BLaER1 (cell line): Measurements from ENCODE around the gene SLC8A1.

Experiments used
- H3K27ac ChIP-seq: shearing (Covaris generic); formaldehyde crosslinking; 2 replicates; pipeline ENCODE4 v1.8.1; 2022
- H3K27me3 ChIP-seq: shearing (Covaris generic); formaldehyde crosslinking; 2 replicates; pipeline ENCODE4 v1.8.1; 2022
- H3K36me3 ChIP-seq: shearing (Covaris generic); formaldehyde crosslinking; 2 replicates; pipeline ENCODE4 v1.8.1; 2022
- H3K4me1 ChIP-seq: shearing (Covaris generic); formaldehyde crosslinking; 2 replicates; pipeline ENCODE4 v1.8.1; 2022
- H3K4me2 ChIP-seq: shearing (Covaris generic); formaldehyde crosslinking; 2 replicates; pipeline ENCODE4 v1.8.1; 2022
- H3K4me3 ChIP-seq: shearing (Covaris generic); formaldehyde crosslinking; 2 replicates; pipeline ENCODE4 v1.8.1; 2022
- H3K9ac ChIP-seq: shearing (Covaris generic); formaldehyde crosslinking; 2 replicates; pipeline ENCODE4 v1.8.1; 2022
- H3K9me3 ChIP-seq: shearing (Covaris generic); formaldehyde crosslinking; 2 replicates; pipeline ENCODE4 v1.8.1; 2022
- H4K20me1 ChIP-seq: shearing (Covaris generic); formaldehyde crosslinking; 2 replicates; pipeline ENCODE4 v1.8.1; 2022
- Cebpa-rat ChIP-seq: shearing (Covaris generic); IDR thresholded peaks from 2 replicates; pipeline ENCODE4 v1.8.1; 2022

SLC8A1 gene

GRCh38 chr2:40192864-40193669 lies 258.8 kb downstream of the SLC8A1 start:
- Histone ChIP-seq H3K9me3 (no peaks in the 10 kb centered on the region), H3K4me2 (no peak overlapping the region), H3K27me3 (no peaks in the 10 kb centered on the region), H3K36me3 (no peaks in the 10 kb centered on the region; the same call in 1 of the 2 replicates), H4K20me1 (no peaks in the 10 kb centered on the region), H3K9ac (no peak overlapping the region), H3K27ac (no peak overlapping the region), H3K4me1 (no peaks in the 10 kb centered on the region), H3K4me3 (no peak overlapping the region)
- no peak for TF ChIP-seq Cebpa-rat

- TF ChIP-seq Cebpa-rat, result no peak
- H4K20me1 ChIP-seq, result no peaks in the 10 kb centered on the region
- no peaks in the 10 kb centered on the region for H3K9me3 ChIP-seq
- H3K36me3 ChIP-seq, result no peaks in the 10 kb centered on the region; the same call in 1 of the 2 replicates
- H3K4me2 ChIP-seq, result no peak overlapping the region
- no peaks in the 10 kb centered on the region for H3K27me3 ChIP-seq
- H3K4me3 ChIP-seq, result no peak overlapping the region
- no peak overlapping the region for H3K27ac ChIP-seq
- no peaks in the 10 kb centered on the region for H3K4me1 ChIP-seq
- H3K9ac ChIP-seq, result no peak overlapping the region
Observed at GRCh38 chr2:40190457-40190856, 261.4 kb downstream of the SLC8A1 start.

- Histone ChIP-seq H3K27me3 (no peaks in the 10 kb centered on the region), H3K9ac (no peak overlapping the region), H3K4me1 (no peaks in the 10 kb centered on the region), H3K9me3 (peaks cover 5% of the 10 kb centered on the region; the same call in 1 of the 2 replicates), H3K4me2 (no peak overlapping the region), H4K20me1 (no peaks in the 10 kb centered on the region), H3K4me3 (no peak overlapping the region), H3K27ac (no peak overlapping the region), H3K36me3 (no peaks in the 10 kb centered on the region; the same call in 1 of the 2 replicates)
- TF ChIP-seq Cebpa-rat, result no peak
Observed at GRCh38 chr2:40189881-40190280, 262.0 kb downstream of the SLC8A1 start.

- Histone ChIP-seq H3K27me3 (no peaks in the 10 kb centered on the region), H3K36me3 (no peaks in the 10 kb centered on the region), H3K27ac (no peak overlapping the region), H4K20me1 (no peaks in the 10 kb centered on the region), H3K9ac (no peak overlapping the region), H3K4me1 (no peaks in the 10 kb centered on the region), H3K4me2 (no peak overlapping the region), H3K9me3 (peaks cover 5% of the 10 kb centered on the region; the same call in 1 of the 2 replicates), H3K4me3 (no peak overlapping the region)
- TF ChIP-seq Cebpa-rat, result no peak
Observed at GRCh38 chr2:40187054-40187453, 264.8 kb downstream of the SLC8A1 start.

GRCh38 chr2:40184551-40184950 lies 267.3 kb downstream of the SLC8A1 start:
- H3K36me3 ChIP-seq, result no peaks in the 10 kb centered on the region

GRCh38 chr2:40181855-40182254 lies 270.0 kb downstream of the SLC8A1 start:
- Histone ChIP-seq H3K4me2 (no peak overlapping the region), H3K9ac (no peak overlapping the region), H3K4me1 (peaks cover 23% of the 10 kb centered on the region), H3K27ac (no peak overlapping the region), H3K36me3 (peaks cover 9% of the 10 kb centered on the region; the same call in 1 of the 2 replicates), H3K27me3 (no peaks in the 10 kb centered on the region), H4K20me1 (no peaks in the 10 kb centered on the region), H3K4me3 (no peak overlapping the region), H3K9me3 (peaks cover 5% of the 10 kb centered on the region; the same call in 1 of the 2 replicates)
- no peak for TF ChIP-seq Cebpa-rat

More at GRCh38 chr2:40184551-40184950, 267.3 kb downstream of the SLC8A1 start:
- no peak overlapping the region for H3K4me2 ChIP-seq
- TF ChIP-seq Cebpa-rat, result no peak
- H3K27ac ChIP-seq, result no peak overlapping the region
- H3K9me3 ChIP-seq, result peaks cover 5% of the 10 kb centered on the region; the same call in 1 of the 2 replicates
- no peaks in the 10 kb centered on the region for H4K20me1 ChIP-seq
- H3K27me3 ChIP-seq, result no peaks in the 10 kb centered on the region
- H3K4me3 ChIP-seq, result no peak overlapping the region
- H3K9ac ChIP-seq, result no peak overlapping the region
- peaks cover 2% of the 10 kb centered on the region for H3K4me1 ChIP-seq

- Histone ChIP-seq H3K9ac (no peak overlapping the region), H3K27me3 (no peaks in the 10 kb centered on the region), H3K4me1 (peaks cover 23% of the 10 kb centered on the region), H3K27ac (no peak overlapping the region), H3K4me2 (no peak overlapping the region), H3K9me3 (no peaks in the 10 kb centered on the region), H3K36me3 (peaks cover 9% of the 10 kb centered on the region; the same call in 1 of the 2 replicates), H4K20me1 (no peaks in the 10 kb centered on the region), H3K4me3 (no peak overlapping the region)
- no peak for TF ChIP-seq Cebpa-rat
Observed at GRCh38 chr2:40179801-40180200, 272.1 kb downstream of the SLC8A1 start.

GRCh38 chr2:40178971-40179370 lies 272.9 kb downstream of the SLC8A1 start:
- no peak overlapping the region for H3K9ac ChIP-seq
- peaks cover 9% of the 10 kb centered on the region; the same call in 1 of the 2 replicates for H3K36me3 ChIP-seq
- no peaks in the 10 kb centered on the region for H4K20me1 ChIP-seq
- no peaks in the 10 kb centered on the region for H3K27me3 ChIP-seq
- TF ChIP-seq Cebpa-rat, result no peak
- H3K4me3 ChIP-seq, result no peak overlapping the region
- no peaks in the 10 kb centered on the region for H3K9me3 ChIP-seq
- peak overlapping the region; percentile 61 for H3K4me2 ChIP-seq
- H3K27ac ChIP-seq, result no peak overlapping the region
- peaks cover 23% of the 10 kb centered on the region for H3K4me1 ChIP-seq

GRCh38 chr2:40178171-40178778 lies 273.6 kb downstream of the SLC8A1 start:
- H3K4me2 ChIP-seq, result peak overlapping the region; percentile 61

GRCh38 chr2:40177366-40177765 lies 274.5 kb downstream of the SLC8A1 start:
- TF ChIP-seq Cebpa-rat, result no peak
- Histone ChIP-seq H3K4me2 (no peak overlapping the region), H3K4me3 (no peak overlapping the region), H3K4me1 (peaks cover 23% of the 10 kb centered on the region), H3K9me3 (no peaks in the 10 kb centered on the region), H3K9ac (no peak overlapping the region), H3K27ac (no peak overlapping the region), H4K20me1 (no peaks in the 10 kb centered on the region), H3K36me3 (peaks cover 15% of the 10 kb centered on the region; the same call in 1 of the 2 replicates), H3K27me3 (no peaks in the 10 kb centered on the region)

More at GRCh38 chr2:40178171-40178778, 273.6 kb downstream of the SLC8A1 start:
- H3K9ac ChIP-seq, result no peak overlapping the region
- H3K36me3 ChIP-seq, result peaks cover 9% of the 10 kb centered on the region; the same call in 1 of the 2 replicates
- H3K4me1 ChIP-seq, result peaks cover 23% of the 10 kb centered on the region
- H3K4me3 ChIP-seq, result no peak overlapping the region
- peak overlapping the region; percentile 4; the same call in 1 of the 2 replicates for H3K27ac ChIP-seq
- no peaks in the 10 kb centered on the region for H4K20me1 ChIP-seq
- TF ChIP-seq Cebpa-rat, result no peak
- H3K27me3 ChIP-seq, result no peaks in the 10 kb centered on the region
- no peaks in the 10 kb centered on the region for H3K9me3 ChIP-seq
